ENCODE data around the gene PRSS56. TPM values are rescaled to one million over a fixed set of nuclear protein-coding genes. Genes with fewer than 3 reads are reported as not detected.
A peak's percentile ranks its signal among the peaks of the same experiment; 100 is the strongest.

PRSS56 gene
- total RNA-seq, 1 donor: not detected

DNA sequence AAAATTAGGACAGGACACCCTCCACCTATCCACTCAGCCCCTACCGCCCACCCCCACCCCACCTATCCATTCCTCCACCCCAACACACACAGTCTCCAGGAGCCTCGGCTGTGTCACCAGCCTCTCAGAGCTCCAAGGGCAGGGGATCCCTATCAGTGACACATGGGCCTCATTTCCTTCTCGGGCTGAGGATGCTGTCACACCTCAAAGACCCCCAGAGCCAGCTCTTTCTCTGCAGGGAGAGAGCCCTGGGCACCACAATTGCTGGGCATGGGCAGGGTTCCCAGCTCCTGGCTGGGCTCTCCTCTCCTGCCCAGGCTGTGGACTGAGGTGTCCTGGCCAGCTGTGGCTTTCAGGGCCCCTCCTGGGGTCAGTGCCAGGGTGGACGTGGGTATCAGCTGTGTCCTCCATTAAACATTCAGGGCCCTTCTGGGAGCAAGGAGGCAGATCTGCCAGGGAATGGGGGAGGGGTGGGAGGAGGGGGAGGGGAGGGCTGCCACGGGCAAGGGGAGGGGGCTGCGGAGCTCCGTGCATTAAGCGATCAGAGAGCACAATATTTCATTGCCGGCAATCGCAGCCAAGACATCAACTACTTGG lies 18.3 kb upstream of the PRSS56 start:
- Histone ChIP-seq H3K27me3 (ENCODE audit: insufficient read depth, low read length) (peaks cover 32% of the 10 kb centered on the region), H3K27ac (ENCODE audit: low read depth, low read length) (no peak overlapping the region), H3K36me3 (ENCODE audit: insufficient read depth, low read length) (no peaks in the 10 kb centered on the region), H3K4me1 (ENCODE audit: insufficient read depth, low read length) (no peaks in the 10 kb centered on the region), H4K20me1 (ENCODE audit: insufficient read depth, low read length) (no peaks in the 10 kb centered on the region), H3K4me2 (ENCODE audit: insufficient read depth, low read length) (no peak overlapping the region), H3K9me3 (ENCODE audit: low read depth, low read length) (no peaks in the 10 kb centered on the region), H3K79me2 (ENCODE audit: insufficient read depth, low read length) (no peaks in the 10 kb centered on the region), H3K4me3 (ENCODE audit: insufficient read depth, low read length) (no peak overlapping the region), H2AFZ (ENCODE audit: low read length) (no peak overlapping the region)
- TF ChIP-seq, protein P1, sequence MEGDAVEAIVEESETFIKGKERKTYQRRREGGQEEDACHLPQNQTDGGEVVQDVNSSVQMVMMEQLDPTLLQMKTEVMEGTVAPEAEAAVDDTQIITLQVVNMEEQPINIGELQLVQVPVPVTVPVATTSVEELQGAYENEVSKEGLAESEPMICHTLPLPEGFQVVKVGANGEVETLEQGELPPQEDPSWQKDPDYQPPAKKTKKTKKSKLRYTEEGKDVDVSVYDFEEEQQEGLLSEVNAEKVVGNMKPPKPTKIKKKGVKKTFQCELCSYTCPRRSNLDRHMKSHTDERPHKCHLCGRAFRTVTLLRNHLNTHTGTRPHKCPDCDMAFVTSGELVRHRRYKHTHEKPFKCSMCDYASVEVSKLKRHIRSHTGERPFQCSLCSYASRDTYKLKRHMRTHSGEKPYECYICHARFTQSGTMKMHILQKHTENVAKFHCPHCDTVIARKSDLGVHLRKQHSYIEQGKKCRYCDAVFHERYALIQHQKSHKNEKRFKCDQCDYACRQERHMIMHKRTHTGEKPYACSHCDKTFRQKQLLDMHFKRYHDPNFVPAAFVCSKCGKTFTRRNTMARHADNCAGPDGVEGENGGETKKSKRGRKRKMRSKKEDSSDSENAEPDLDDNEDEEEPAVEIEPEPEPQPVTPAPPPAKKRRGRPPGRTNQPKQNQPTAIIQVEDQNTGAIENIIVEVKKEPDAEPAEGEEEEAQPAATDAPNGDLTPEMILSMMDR (IDR thresholded peaks at IDR 0.05; ENCODE audit: extremely low read depth, low read depth, low read length): no peak
- DNase-seq (ENCODE audit: insufficient read length, low spot score, missing footprints): no peak

DNA sequence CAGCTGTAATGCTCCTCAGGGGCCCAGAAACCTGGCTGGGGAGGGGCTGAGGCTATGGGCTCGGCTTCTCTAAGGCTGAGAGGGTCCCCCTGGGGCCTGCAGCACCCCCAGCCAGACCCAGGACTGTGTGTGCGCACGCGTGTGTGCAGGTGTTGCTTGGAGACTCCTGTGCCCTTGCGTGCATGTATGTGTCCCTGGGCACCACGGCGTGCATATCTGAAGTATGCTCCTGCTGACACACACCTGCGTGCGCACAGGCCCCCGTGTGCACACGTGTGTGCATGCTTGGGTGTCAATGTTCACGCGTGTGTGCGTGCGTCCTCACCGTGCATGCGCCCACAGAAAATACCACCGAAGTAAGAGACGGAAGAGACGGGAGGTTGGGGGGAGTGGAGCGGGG lies 17.7 kb upstream of the PRSS56 start:
- no peak overlapping the region for H3K27ac ChIP-seq (ENCODE audit: low read depth, low read length)
- H3K79me2 ChIP-seq (ENCODE audit: insufficient read depth, low read length): no peaks in the 10 kb centered on the region
- H3K4me2 ChIP-seq (ENCODE audit: insufficient read depth, low read length): no peak overlapping the region
- H3K4me3 ChIP-seq (ENCODE audit: insufficient read depth, low read length): no peak overlapping the region
- no peaks in the 10 kb centered on the region for H4K20me1 ChIP-seq (ENCODE audit: insufficient read depth, low read length)
- no peaks in the 10 kb centered on the region for H3K9me3 ChIP-seq (ENCODE audit: low read depth, low read length)
- H3K36me3 ChIP-seq (ENCODE audit: insufficient read depth, low read length): no peaks in the 10 kb centered on the region
- no peaks in the 10 kb centered on the region for H3K4me1 ChIP-seq (ENCODE audit: insufficient read depth, low read length)
- DNase-seq (ENCODE audit: insufficient read length, low spot score, missing footprints): no peak
- H3K27me3 ChIP-seq (ENCODE audit: insufficient read depth, low read length): peaks cover 32% of the 10 kb centered on the region
- TF ChIP-seq, protein P1 (IDR thresholded peaks at IDR 0.05; ENCODE audit: extremely low read depth, low read depth, low read length): no peak
- H2AFZ ChIP-seq (ENCODE audit: low read length): no peak overlapping the region

DNA sequence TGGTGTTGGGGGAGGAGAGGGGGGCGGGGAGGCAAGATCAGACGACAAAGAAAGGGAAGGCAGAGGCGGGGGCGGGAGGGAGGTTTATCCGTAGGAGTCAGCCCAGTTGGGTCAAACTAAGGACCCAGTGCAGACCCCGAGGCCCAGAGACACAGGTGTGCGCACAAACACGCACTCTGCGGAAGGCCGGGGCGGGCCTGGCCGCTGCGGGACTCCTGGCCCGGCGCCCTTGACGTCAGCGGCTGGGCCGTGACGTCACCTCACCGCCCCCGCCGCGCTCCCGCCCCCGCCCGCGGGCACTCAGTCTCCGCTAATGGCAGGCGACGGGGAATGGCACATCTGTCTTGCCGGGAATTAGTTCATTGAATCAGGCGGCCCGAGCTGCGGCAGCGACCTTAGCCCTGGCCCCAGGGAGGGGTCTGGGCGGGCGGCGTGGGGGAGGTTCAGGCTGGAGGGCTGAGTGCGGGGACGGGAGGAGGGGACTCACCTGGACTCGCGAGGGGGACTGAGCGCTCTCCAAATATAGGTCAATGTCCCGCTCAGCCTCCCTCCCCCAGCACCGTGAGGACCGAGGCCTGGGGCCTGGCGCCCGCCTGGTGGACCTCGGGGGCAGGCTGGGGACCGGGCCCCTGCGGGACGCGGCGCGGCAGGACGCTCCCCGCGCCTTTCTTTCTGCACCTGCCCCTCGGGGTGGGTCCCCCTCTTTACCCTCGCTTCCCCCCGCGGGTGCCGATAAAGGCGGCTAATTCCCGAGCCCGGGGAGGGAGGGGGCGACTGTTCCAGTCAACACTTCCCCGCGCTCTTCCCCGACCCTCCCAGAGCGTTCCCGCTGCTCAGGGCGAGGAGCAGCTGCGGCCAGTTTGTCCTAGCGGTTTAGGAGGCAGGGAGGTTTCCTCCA lies 17.0 kb upstream of the PRSS56 start:
- Histone ChIP-seq H3K36me3 (ENCODE audit: insufficient read depth, low read length) (no peaks in the 10 kb centered on the region), H3K27me3 (ENCODE audit: insufficient read depth, low read length) (peaks cover 32% of the 10 kb centered on the region), H3K9me3 (ENCODE audit: low read depth, low read length) (no peaks in the 10 kb centered on the region), H2AFZ (ENCODE audit: low read length) (no peak overlapping the region), H3K79me2 (ENCODE audit: insufficient read depth, low read length) (no peaks in the 10 kb centered on the region), H3K4me3 (ENCODE audit: insufficient read depth, low read length) (peak overlapping the region; percentile 10), H3K4me1 (ENCODE audit: insufficient read depth, low read length) (no peaks in the 10 kb centered on the region), H3K27ac (ENCODE audit: low read depth, low read length) (no peak overlapping the region), H3K4me2 (ENCODE audit: insufficient read depth, low read length) (no peak overlapping the region), H4K20me1 (ENCODE audit: insufficient read depth, low read length) (no peaks in the 10 kb centered on the region)
- no peak for DNase-seq (ENCODE audit: insufficient read length, low spot score, missing footprints)
- TF ChIP-seq, protein P1 (IDR thresholded peaks at IDR 0.05; ENCODE audit: extremely low read depth, low read depth, low read length): no peak

DNA sequence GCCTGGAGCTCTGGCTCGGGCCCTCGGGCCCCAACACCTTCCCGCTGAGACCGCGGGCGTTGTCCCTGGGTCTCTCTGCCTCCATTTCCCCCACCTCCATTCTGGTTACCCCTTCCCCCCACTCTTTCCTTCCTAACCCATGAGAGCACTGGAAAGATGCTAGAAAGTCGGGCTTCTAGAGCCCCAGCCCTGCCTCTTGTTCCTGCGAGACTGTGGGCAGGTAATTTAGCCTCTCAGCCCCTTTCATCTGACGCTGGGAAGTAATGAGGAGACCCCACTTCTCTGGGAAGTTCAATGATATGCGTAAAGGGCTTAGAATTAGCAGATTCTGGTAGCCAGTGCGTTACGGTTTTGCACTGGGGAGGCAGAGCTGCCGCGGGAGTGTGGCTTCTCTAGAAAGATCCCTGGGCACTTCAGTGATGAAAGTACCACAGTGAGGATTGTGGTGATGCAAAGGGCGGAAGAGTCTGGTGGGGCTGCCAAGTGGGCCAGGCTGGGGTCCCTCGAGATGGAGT lies 16.3 kb upstream of the PRSS56 start:
- H3K4me3 ChIP-seq (ENCODE audit: insufficient read depth, low read length): no peak overlapping the region
- peaks cover 32% of the 10 kb centered on the region for H3K27me3 ChIP-seq (ENCODE audit: insufficient read depth, low read length)
- DNase-seq (ENCODE audit: insufficient read length, low spot score, missing footprints): no peak
- no peaks in the 10 kb centered on the region for H3K79me2 ChIP-seq (ENCODE audit: insufficient read depth, low read length)
- no peaks in the 10 kb centered on the region for H3K9me3 ChIP-seq (ENCODE audit: low read depth, low read length)
- H3K36me3 ChIP-seq (ENCODE audit: insufficient read depth, low read length): no peaks in the 10 kb centered on the region
- H3K4me2 ChIP-seq (ENCODE audit: insufficient read depth, low read length): no peak overlapping the region
- TF ChIP-seq, protein P1 (IDR thresholded peaks at IDR 0.05; ENCODE audit: extremely low read depth, low read depth, low read length): no peak
- H4K20me1 ChIP-seq (ENCODE audit: insufficient read depth, low read length): no peaks in the 10 kb centered on the region
- H3K4me1 ChIP-seq (ENCODE audit: insufficient read depth, low read length): no peaks in the 10 kb centered on the region
- no peak overlapping the region for H3K27ac ChIP-seq (ENCODE audit: low read depth, low read length)
- no peak overlapping the region for H2AFZ ChIP-seq (ENCODE audit: low read length)
